ENCODE results near the gene IGSF8.
"Not testable (repeated sequence)": the region's sequence is repeated elsewhere in the genome, so short reads cannot be mapped to it uniquely, and the experiment has no call there.

Gene IGSF8

GRCh38 chr1:160127381-160127780 is 29.0 kb upstream of the IGSF8 start:
- DNase-seq (ENCODE audit: low spot score): no peak

GRCh38 chr1:160126342-160126741 is 27.9 kb upstream of the IGSF8 start:
- not testable (repeated sequence) for DNase-seq (ENCODE audit: low spot score)

DNA sequence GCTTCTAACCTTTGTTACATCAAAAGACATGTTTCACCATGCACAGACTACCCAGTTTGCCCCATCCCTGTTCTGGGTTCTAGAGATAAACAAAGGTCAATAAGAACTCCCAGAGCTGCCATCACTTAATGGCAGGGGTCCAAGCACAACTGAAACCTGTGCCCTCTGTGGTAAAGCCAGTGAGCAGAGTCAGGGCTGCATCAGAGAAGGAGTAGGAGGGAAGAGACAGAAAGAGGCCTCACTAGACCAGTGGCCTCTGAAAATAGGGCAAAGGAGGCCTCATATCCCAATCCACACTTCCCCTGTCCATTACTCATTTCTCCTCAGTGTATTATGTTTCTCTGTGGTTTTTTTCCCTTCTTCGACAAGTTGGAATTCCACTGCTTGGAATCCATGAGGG is 27.3 kb upstream of the IGSF8 start:
- no peak for DNase-seq (ENCODE audit: low spot score)

DNA sequence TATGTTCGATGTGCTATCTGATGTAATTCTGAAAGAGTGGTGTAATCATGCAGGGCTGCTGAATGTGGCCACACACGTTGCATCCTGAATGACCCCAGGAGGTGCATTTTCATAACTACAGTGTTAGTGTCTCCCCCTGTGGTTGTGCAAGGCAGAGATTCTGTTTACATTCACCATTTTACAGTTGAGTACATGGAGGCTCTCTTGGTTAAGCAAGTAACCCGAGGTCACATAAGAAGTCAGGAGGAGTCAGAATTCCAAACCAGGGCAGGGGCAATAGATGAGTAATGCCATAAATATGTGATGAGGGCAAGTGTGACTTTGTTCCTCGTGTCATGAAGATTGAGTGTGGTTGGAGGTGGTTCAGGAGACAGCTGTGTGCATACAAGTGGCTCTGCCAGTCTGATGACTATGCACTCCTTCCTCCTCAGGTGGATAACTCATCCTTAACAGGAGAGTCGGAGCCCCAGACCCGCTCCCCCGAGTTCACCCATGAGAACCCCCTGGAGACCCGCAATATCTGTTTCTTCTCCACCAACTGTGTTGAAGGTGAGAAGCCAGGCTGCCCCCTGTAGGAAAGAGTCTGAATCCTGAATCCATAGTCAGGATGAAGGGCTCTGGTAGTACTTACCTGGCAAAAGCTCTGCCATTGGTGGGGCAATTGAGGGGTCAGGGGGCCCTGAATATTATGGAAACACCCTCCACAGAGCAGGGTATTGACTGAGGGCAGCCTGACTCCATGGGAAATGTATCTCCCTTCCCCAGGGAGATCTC is 26.5 kb upstream of the IGSF8 start:
- no peak for DNase-seq (ENCODE audit: low spot score)

GRCh38 chr1:160123726-160124125 is 25.3 kb upstream of the IGSF8 start:
- no peak for DNase-seq (ENCODE audit: low spot score)

DNA sequence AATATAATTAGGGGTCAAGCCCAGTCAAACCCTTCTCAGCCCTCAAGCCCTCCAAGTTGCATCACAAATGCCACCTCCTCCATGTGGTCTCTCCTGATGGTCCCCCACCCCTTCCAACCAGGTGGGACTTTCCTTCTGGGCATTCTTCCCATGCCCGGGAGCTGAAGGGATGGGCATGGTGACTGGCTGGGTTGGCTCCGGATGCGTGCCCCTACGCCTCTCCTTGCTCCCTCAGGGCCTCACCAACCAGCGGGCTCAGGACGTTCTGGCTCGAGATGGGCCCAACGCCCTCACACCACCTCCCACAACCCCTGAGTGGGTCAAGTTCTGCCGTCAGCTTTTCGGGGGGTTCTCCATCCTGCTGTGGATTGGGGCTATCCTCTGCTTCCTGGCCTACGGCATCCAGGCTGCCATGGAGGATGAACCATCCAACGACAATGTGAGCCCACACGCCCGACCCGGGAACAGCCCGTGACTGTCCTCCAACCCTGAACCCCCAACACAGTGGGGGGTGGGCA is 24.6 kb upstream of the IGSF8 start:
- no peak for DNase-seq (ENCODE audit: low spot score)

- DNase-seq (ENCODE audit: low spot score): no peak
These were observed 23.0 kb upstream of the IGSF8 start for GRCh38 chr1:160121388-160121787.

GRCh38 chr1:160120797-160121196 is 22.4 kb upstream of the IGSF8 start:
- DNase-seq (ENCODE audit: low spot score): no peak

DNA sequence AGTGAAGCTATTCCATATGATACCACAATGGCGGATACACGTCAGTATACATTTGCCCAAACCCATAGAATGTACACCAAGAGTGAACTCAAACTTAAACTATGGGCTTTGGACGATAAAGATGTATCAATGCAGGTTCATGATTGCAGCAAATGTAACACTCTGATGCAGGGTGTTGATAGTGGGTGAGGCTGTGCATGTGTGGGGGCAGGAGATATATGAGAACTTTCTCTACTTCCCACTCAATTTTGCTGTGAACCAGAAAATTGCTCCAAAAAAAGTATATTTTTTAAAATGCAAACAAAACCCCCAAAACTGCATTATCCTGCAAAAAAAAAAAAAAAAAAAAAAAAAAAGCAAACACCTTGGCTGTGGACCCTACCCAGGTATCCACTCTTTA is 20.5 kb upstream of the IGSF8 start:
- DNase-seq (ENCODE audit: low spot score): no peak

DNA sequence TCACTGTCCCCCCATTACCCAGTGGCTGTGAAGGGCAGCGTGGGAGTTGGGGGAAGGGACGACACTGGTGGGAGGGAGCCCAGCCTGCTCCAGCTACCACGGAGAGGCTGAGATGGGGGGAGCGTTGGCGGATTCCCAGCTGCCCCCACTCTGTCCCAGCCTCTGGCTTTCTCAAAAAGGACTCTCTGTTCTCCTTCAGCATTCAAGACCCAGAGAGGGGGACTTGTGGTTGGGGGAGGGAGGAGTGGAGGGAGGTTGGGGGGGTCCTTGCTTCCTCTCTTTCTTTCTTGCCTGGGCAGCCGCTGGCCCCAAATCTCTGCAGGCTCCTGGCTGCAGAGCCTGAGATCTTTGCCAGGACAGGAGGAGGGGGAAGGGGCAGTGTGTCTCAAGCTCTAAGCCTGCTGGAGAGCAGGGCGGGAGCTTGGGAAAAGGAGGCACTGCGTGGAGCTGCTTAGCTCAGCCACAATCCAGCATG is 19.3 kb upstream of the IGSF8 start:
- DNase-seq (ENCODE audit: low spot score): peak; percentile 82

DNA sequence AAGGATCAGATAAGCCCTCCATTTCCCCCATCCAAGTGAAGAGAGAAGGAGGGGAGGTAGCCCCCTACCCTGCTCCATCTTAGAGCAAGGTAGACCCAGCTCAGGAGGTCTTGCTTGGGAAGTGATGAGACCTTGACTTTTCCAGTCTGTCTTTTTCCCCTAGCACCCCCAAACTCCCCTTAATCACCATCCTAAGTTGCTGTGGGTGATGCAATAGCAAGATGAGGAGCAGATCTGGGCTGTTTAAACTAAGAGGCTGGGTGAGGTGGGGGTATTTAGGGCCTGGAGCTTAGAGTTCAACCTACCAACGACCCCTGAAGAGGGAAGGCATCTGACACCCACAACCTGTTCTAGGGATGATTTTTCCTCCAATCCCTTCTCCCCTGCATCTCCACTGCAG is 18.9 kb upstream of the IGSF8 start:
- no peak for DNase-seq (ENCODE audit: low spot score)

- DNase-seq (ENCODE audit: low spot score): no peak
These were observed 18.1 kb upstream of the IGSF8 start for GRCh38 chr1:160116283-160117147.

DNA sequence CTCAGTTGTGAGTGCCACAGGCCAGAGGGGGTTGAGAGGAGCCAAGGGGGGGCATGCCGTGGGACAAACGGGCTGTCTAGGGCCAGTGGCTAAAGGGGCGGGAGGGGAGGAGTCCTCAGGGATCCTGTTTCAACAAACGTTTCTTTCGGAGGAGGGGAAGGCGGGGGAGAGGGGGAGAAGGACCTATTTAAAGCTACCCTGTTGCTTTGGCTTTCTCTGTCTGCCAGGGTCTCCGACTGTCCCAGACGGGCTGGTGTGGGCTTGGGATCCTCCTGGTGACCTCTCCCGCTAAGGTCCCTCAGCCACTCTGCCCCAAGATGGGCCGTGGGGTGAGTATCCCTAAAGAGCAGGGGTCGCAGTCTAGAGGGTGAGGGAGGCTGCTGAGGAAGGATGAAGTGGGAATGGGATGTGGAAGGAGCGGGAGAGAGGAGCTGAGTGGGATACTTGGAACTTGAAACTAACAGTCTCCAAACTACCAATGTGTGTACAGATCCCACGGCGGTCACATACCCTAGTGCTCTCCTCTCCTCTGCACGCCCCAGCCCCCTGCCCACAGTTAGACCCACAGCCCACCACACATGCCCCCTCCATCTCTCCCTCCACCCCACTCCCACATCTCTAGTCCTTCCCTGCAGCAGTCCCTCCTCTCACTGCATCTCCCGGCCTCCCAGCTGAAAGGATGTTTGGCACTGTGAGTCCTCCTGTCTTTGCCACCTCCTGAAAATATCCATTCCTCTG is 17.3 kb upstream of the IGSF8 start, which contains the start of gene ATP1A2:
Gene ATP1A2, plus strand, starts transcription at position 215 of the 738 bp plus-strand sequence. Its CDS starts 103 bp downstream, at position 318.
- no peak for DNase-seq (ENCODE audit: low spot score)

GRCh38 chr1:160114085-160114484 is 15.7 kb upstream of the IGSF8 start:
- no peak for DNase-seq (ENCODE audit: low spot score)

- DNase-seq (ENCODE audit: low spot score): no peak
These were observed 15.0 kb upstream of the IGSF8 start for GRCh38 chr1:160113407-160113806.

- DNase-seq (ENCODE audit: low spot score): no peak
These were observed 13.9 kb upstream of the IGSF8 start for GRCh38 chr1:160112357-160112756.

- not testable (repeated sequence) for DNase-seq (ENCODE audit: low spot score)
These were observed 13.0 kb upstream of the IGSF8 start for GRCh38 chr1:160111462-160111861.

- no peak for DNase-seq (ENCODE audit: low spot score)
These were observed 11.3 kb upstream of the IGSF8 start for GRCh38 chr1:160109686-160110085.

DNA sequence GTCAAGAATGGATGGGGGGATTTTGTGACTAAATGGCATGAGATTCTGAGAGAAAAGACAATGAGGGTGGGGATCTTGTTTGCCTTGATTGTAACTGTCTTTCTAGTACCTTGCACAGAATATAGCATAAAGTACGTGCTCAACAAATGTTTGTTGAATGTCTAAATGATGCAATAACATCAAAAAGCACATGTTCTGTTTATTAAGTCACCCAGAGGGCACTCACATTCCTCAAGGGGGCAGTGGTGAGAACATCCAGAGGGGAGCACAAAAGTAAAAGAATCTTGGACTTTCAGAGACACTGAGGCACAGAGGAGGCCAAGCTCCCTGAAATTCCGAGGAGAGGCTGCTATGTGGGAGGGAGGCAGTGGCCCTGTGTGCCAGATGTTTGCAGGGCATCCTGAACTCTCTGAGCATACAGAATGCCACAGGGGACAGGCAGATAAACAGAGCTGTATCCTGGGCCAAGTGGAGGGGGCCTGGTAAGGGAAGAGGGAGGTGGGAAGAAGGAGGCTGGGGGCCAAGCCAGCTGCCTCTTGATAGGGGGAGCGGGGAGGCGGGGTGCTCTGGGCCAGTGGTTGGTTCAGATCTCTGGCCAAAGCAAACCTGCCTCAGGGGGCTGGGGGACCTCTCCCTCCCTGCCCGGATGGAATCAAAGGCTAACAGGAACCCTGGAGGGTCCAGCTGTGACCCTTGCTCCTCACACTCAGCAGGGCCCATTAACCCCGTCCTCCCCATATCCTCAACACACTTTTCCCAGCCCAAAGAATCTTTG is 10.7 kb upstream of the IGSF8 start:
- DNase-seq (ENCODE audit: low spot score): no peak

DNA sequence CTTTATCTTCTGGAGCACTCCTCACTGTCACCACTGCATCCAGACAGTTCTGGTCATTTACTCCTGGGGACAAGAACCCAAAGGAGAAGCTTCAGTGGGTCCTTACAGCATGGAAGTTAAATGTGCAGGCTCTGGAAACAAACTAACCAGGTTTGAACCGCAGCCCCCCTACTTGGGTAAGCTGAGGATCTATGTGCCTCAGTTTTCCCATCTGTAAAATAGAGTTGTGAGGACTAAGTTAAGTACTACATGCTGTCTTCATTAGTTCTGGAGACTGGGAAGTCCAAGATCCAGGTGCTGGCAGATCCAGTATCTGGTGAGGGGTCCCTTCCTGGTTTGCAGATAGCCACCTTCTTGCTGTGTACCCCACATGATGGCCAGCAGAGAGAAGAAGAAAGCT is 9.1 kb upstream of the IGSF8 start:
- DNase-seq (ENCODE audit: low spot score): no peak

DNA sequence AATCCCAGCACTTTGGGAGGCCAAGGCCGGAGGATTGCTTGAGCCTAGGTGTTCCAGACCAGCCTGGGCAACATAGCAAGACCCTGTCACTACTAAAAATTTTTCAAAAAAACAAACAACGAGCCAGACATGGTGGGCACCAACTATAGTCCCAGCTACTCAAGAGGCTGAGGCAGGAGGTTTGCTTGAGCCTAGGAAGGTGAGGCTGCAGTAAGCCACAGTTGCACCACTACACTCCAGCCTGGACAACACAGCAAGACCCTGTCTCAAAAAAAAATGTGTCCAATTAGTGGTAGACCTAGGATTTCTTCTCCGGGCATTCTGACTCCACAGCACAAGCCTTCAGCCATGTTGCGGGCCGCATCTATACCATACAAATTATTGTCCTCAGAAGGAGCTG is 6.7 kb upstream of the IGSF8 start:
- no peak for DNase-seq (ENCODE audit: low spot score)

Data from putamen (tissue), 1 donor.